HEK293T (cell line): ENCODE measurements around the gene CCDC170.
"Not testable (repeated sequence)": the region's sequence is repeated elsewhere in the genome, so short reads cannot be mapped to it uniquely, and the experiment has no call there.

ENCODE experiments used
- CTCF ChIA-PET: fragments of 350-600 bp; formaldehyde crosslinking; extraction: SDS; loops from one replicate; lab custom pipeline; 2021; ENCODE audit warnings: antibody characterized with exemption, inconsistent platforms; lab: Yijun Ruan, JAX
- POLR2A ChIA-PET: fragments of 350-600 bp; formaldehyde crosslinking; extraction: SDS; loops from one replicate; lab custom pipeline; 2020; ENCODE audit warnings: antibody characterized with exemption, inconsistent platforms; lab: Yijun Ruan, JAX
- DNase-seq: peaks from one replicate; pipeline ENCODE4 v3.0.0; 2012; ENCODE audit warnings: mixed read lengths; ENCODE audit errors: extremely low spot score
- ARNT ChIP-seq: fragments of 450-650 bp; IDR thresholded peaks from 2 replicates; pipeline ENCODE4 v1.6.1; 2017; ENCODE audit warnings: mild to moderate bottlenecking
- BHLHE40 ChIP-seq: fragments of 450-650 bp; IDR thresholded peaks from 2 replicates; pipeline ENCODE4 v1.6.1; 2016; ENCODE audit warnings: mild to moderate bottlenecking, moderate library complexity, borderline replicate concordance
- CTBP1 ChIP-seq: fragments of 450-650 bp; IDR thresholded peaks from 2 replicates; pipeline ENCODE4 v1.6.1; 2016; ENCODE audit warnings: borderline replicate concordance
- ELF4 ChIP-seq: fragments of 450-650 bp; IDR thresholded peaks from 2 replicates; pipeline ENCODE4 v1.6.1; 2017; ENCODE audit warnings: antibody characterized with exemption
- FOXA1 ChIP-seq: fragments of 450-650 bp; IDR thresholded peaks from 2 replicates; pipeline ENCODE4 v1.6.1; 2016; ENCODE audit warnings: mild to moderate bottlenecking
- FOXK2 ChIP-seq: fragments of 450-650 bp; IDR thresholded peaks from 2 replicates; pipeline ENCODE4 v1.6.1; 2016; ENCODE audit warnings: mild to moderate bottlenecking
- FOXM1 ChIP-seq: fragments of 450-650 bp; IDR thresholded peaks from 2 replicates; pipeline ENCODE4 v1.6.1; 2017; ENCODE audit warnings: mild to moderate bottlenecking, borderline replicate concordance
- HDGF ChIP-seq: fragments of 450-650 bp; IDR thresholded peaks from 2 replicates; pipeline ENCODE4 v1.6.1; 2017; ENCODE audit warnings: antibody characterized with exemption, borderline replicate concordance
- L3MBTL2 ChIP-seq: fragments of 450-650 bp; conservative IDR thresholded peaks from 2 replicates; pipeline ENCODE4 v1.6.1; 2016; ENCODE audit warnings: mild to moderate bottlenecking
- LEF1 ChIP-seq: fragments of 450-650 bp; IDR thresholded peaks from 2 replicates; pipeline ENCODE4 v1.6.1; 2017; ENCODE audit warnings: mild to moderate bottlenecking, borderline replicate concordance
- NFRKB ChIP-seq: fragments of 450-650 bp; IDR thresholded peaks from 2 replicates; pipeline ENCODE4 v1.6.1; 2016; ENCODE audit warnings: mild to moderate bottlenecking, moderate library complexity
- SP1 ChIP-seq: fragments of 450-650 bp; IDR thresholded peaks from 2 replicates; pipeline ENCODE4 v1.6.1; 2017
- SUZ12 ChIP-seq: fragments of 450-650 bp; IDR thresholded peaks from 2 replicates; pipeline ENCODE4 v1.6.1; 2016; ENCODE audit warnings: mild to moderate bottlenecking
- TARDBP ChIP-seq: fragments of 450-650 bp; IDR thresholded peaks from 2 replicates; pipeline ENCODE4 v1.6.1; 2016
- ZNF384 ChIP-seq: fragments of 450-650 bp; IDR thresholded peaks from 2 replicates; pipeline ENCODE4 v1.6.1; 2016
- TF ChIP-seq, protein P1 (sequence below): fragments of 450-650 bp; IDR thresholded peaks from 2 replicates; pipeline ENCODE4 v1.6.1; 2016

Gene CCDC170

DNA sequence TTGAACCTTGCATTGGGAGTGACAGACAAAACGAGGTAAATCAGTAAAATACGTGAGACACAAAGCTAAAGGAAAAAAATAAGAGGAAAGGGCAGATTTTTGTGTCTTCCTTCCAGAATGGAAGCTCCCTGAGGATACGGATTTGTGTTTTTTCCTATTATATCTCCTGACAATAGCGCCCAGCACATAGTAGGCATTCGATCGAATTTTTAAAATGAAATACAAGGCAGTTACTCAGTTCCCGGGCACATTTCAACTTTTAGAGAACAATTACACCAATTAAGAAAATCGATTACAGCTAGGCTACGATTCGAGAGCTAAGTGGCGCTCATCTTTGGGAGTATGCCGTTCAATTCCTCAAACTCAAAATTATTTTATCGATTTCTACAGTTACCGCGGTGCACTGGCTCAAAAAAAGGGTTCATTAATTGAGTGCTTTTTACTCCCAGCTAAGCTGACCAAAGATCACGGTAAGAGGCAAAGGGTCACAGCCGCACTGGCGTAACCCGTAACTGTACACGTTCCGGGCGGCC is 42.3 kb upstream of the CCDC170 start:
- DNase-seq = no peak
- CTCF ChIA-PET = interaction anchor here (0.7 to 1.0 kb wide), 2 partner anchors 18 to 47 kb away, joined by 3 read pairs; no protein-coding TSS in a partner anchor
- TF ChIP-seq FOXM1 (no peak), L3MBTL2 (no peak), NFRKB (no peak), TARDBP (no peak), FOXK2 (no peak), SP1 (no peak), LEF1 (no peak), FOXA1 (no peak), SUZ12 (no peak), BHLHE40 (no peak), ZNF384 (no peak), ELF4 (no peak), CTBP1 (no peak), ARNT (no peak)
- POLR2A ChIA-PET = interaction anchor here (0.7 to 1.9 kb wide), 8 partner anchors 10 to 61 kb away, joined by 3 to 11 read pairs (median 5); no protein-coding TSS in a partner anchor

DNA sequence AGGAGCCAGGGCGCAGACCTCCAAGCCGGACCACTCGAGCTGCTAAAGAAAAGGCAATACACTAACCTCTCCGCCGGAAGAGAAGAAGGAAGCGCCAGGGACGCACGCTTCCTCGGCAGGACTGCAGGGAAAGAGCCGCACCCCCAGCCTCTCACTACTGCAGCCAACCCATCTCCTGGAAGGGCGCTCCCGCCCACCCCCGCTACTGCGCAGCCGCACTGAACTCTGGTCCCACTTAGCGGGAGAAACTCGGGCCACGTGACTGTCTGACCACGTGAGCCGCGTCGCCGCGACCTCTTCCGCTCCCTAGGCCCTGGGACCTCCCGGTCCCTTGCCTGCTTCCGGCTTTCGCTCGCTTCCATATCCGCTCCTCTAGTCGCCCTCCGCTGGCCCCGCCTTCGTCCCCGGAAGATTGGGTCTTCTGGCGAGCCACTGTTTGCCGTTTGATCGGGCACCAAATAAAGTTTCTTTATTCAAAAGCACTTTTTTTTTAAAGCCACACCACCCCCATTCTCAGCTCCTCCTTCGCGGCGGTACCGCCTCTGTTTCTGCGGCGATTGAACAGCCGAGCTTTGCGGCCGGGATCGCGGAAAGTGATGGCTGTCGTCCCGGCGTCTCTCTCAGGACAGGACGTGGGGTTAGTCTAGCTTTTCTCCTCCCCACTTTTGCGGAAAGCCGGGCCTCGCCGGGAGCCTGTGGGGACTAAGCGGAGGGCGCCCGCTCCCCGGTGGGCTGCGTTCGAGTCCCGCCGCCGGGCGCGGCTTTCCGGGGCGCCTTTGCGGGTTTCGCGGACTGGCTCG is 41.7 kb upstream of the CCDC170 start, which contains the start of gene RMND1:
TSS of gene RMND1 (minus strand) at position 177 of the 800 bp plus-strand sequence. CDS start 6,315 bp downstream, outside the sequence.
- DNase-seq = peak; percentile 99
- ChIA-PET POLR2A (interaction anchor here (0.7 to 1.9 kb wide), 9 partner anchors 10 to 62 kb away, joined by 3 to 11 read pairs (median 5); no protein-coding TSS in a partner anchor), CTCF (interaction anchor here (1.0 kb wide), 1 partner anchor 17 kb away, joined by 3 read pairs; no protein-coding TSS in a partner anchor)
- no peak for TF ChIP-seq SUZ12
- TF ChIP-seq ARNT = no peak
- no peak for TF ChIP-seq SP1
- TF ChIP-seq ZNF384 = peak; percentile 100
- no peak for TF ChIP-seq LEF1
- TF ChIP-seq L3MBTL2 = peak; percentile 96
- TF ChIP-seq, protein P1, sequence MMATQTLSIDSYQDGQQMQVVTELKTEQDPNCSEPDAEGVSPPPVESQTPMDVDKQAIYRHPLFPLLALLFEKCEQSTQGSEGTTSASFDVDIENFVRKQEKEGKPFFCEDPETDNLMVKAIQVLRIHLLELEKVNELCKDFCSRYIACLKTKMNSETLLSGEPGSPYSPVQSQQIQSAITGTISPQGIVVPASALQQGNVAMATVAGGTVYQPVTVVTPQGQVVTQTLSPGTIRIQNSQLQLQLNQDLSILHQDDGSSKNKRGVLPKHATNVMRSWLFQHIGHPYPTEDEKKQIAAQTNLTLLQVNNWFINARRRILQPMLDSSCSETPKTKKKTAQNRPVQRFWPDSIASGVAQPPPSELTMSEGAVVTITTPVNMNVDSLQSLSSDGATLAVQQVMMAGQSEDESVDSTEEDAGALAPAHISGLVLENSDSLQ = no peak
- peak; percentile 63; the same call in 1 of the 2 replicates for TF ChIP-seq FOXM1
- no peak for TF ChIP-seq NFRKB
- TF ChIP-seq CTBP1 = no peak; the same call in 1 of the 2 replicates
- peak; percentile 95 for TF ChIP-seq ELF4
- TF ChIP-seq FOXA1 = no peak
- no peak for TF ChIP-seq TARDBP
- no peak for TF ChIP-seq FOXK2
- TF ChIP-seq BHLHE40 = no peak
- TF ChIP-seq HDGF = no peak

DNA sequence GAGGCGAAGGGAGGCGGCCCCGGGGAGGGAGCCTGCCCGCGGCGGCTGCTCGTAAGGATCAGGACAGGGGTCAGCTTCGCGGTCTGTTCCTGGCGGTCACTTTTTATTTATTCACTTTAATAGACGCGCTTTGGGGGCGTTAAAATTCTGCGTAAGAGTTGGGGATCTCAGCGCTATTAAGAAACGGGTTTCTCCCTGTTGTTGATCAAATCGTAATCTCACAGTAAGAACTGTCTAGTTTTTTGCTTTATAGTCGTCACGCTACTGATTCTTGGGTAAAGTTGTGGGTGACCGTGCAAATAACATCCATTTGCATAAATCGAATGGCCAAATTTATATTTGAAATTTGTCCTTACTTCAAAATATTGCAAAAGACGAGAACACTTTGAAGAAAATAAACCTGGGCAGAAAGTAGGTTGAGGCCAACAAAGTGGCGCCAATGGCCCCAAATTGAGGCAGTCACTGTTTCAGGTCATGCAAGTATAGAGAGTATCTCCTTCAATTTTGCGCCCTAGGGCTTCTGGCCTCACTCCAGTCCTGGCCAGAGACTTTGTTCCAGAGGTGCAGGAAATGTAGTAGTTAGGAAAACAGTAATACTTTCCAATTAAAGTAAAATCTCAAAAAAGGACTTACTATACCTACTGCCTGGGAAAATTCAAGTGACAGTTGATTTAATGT is 40.9 kb upstream of the CCDC170 start:
- ChIA-PET POLR2A (interaction anchor here (1.1 to 1.9 kb wide), 3 partner anchors 14 to 56 kb away, joined by 3 to 7 read pairs (median 3); no protein-coding TSS in a partner anchor), CTCF (no interaction called here)
- TF ChIP-seq SUZ12 = no peak
- TF ChIP-seq CTBP1 = no peak
- no peak for TF ChIP-seq ELF4
- TF ChIP-seq TARDBP = no peak
- no peak for TF ChIP-seq L3MBTL2
- no peak for TF ChIP-seq FOXK2
- no peak for TF ChIP-seq FOXA1
- TF ChIP-seq ARNT = no peak
- DNase-seq = no peak

GRCh38 chr6:151455751-151456398 is 37.9 kb upstream of the CCDC170 start:
- CTCF ChIA-PET, DNase-seq, POLR2A ChIA-PET: not testable (repeated sequence)

- no peak for DNase-seq
- POLR2A ChIA-PET = interaction anchor here (1.7 kb wide), 1 partner anchor 10 kb away, joined by 5 read pairs; the partner anchor contains the start of gene RMND1
- CTCF ChIA-PET = no interaction called here
- TF ChIP-seq ARNT (no peak), SP1 (no peak), FOXK2 (no peak), ELF4 (no peak), BHLHE40 (no peak), HDGF (no peak), LEF1 (no peak), L3MBTL2 (no peak), NFRKB (no peak), FOXM1 (no peak)
- TF ChIP-seq, protein P1 = no peak
Observed at GRCh38 chr6:151461673-151462072, 32.1 kb upstream of the CCDC170 start.

GRCh38 chr6:151464702-151465101 is 29.1 kb upstream of the CCDC170 start:
- CTCF ChIA-PET = no interaction called here
- TF ChIP-seq BHLHE40 = no peak
- no peak for TF ChIP-seq FOXM1
- TF ChIP-seq ZNF384 = no peak
- TF ChIP-seq L3MBTL2 = no peak
- TF ChIP-seq FOXK2 = no peak
- TF ChIP-seq SUZ12 = no peak
- TF ChIP-seq HDGF = no peak
- no peak for TF ChIP-seq FOXA1
- no peak for TF ChIP-seq CTBP1
- TF ChIP-seq LEF1 = no peak
- no peak for TF ChIP-seq ARNT
- TF ChIP-seq ELF4 = no peak
- no peak for TF ChIP-seq TARDBP
- TF ChIP-seq SP1 = no peak
- DNase-seq = no peak
- POLR2A ChIA-PET = no interaction called here
